Measurements from ENCODE around the gene PTGES2.

- TF ChIP-seq POLR2AphosphoS5 (IDR thresholded peaks at IDR 0.05; ENCODE audit: low read depth, low read length) (no peak), CTCF (IDR thresholded peaks at IDR 0.05) (no peak)
These were observed 14.1 kb upstream of the PTGES2 start for GRCh38 chr9:128141604-128142003.
